Esophagus muscularis mucosa (tissue), 3 donors: ENCODE results near the gene NPIPB2.

Source experiments
- CTCF ChIP-seq, 3 experiments: fragments of 200-600 bp in 2 of 3; fragments of 450-650 bp in 1 of 3; sonication (generic) in 2 of 3; IDR thresholded peaks; one replicate each; pipeline ENCODE4 v1.5.1; 2017 to 2019; ENCODE audit warnings: antibody characterized with exemption in 3 of 3, mild to moderate bottlenecking in 2 of 3, moderate library complexity in 1 of 3
- POLR2A ChIP-seq: fragments of 450-650 bp; IDR thresholded peaks from one replicate; pipeline ENCODE4 v1.6.1; 2017; ENCODE audit warnings: antibody characterized with exemption, moderate library complexity, mild to moderate bottlenecking, low read depth
- POLR2AphosphoS5 ChIP-seq, 2 donors: sonication (generic); formaldehyde crosslinking; IDR thresholded peaks; one replicate each; pipeline ENCODE4 v1.6.1; 2017; ENCODE audit warnings: antibody characterized with exemption in 2 of 2

- no peak for TF ChIP-seq CTCF (IDR thresholded peaks at IDR 0.05)
- TF ChIP-seq POLR2A = no peak
- TF ChIP-seq POLR2AphosphoS5 (IDR thresholded peaks at IDR 0.05) = no peak
These were observed 35.1 kb upstream of the NPIPB2 start for GRCh38 chr16:11976850-11977375.
